Gastroesophageal sphincter (tissue), 3 donors: ENCODE measurements around the gene TCF12.

Experiments
- CTCF ChIP-seq, 4 experiments: fragments of 200-600 bp in 2 of 4; fragments of 450-650 bp in 2 of 4; sonication (generic) in 1 of 4; IDR thresholded peaks; one replicate each; pipeline ENCODE4 v1.5.1; 2017 to 2019; ENCODE audit warnings: antibody characterized with exemption in 4 of 4, mild to moderate bottlenecking in 2 of 4, moderate library complexity in 2 of 4
- EP300 ChIP-seq: sonication (generic); formaldehyde crosslinking; IDR thresholded peaks from one replicate; pipeline ENCODE4 v1.6.1; 2017; ENCODE audit warnings: antibody characterized with exemption, mild to moderate bottlenecking
- POLR2AphosphoS5 ChIP-seq: sonication (generic); formaldehyde crosslinking; IDR thresholded peaks from one replicate; pipeline ENCODE4 v1.6.1; 2017; ENCODE audit warnings: antibody characterized with exemption

- TF ChIP-seq CTCF (IDR thresholded peaks at IDR 0.05) (no peak), POLR2AphosphoS5 (no peak), EP300 (no peak)
Measured at GRCh38 chr15:57027596-57027995, 109.2 kb downstream of the TCF12 start.
